ENCODE data around the gene SLC37A3.

GRCh38 chr7:140330595-140330994, 67.7 kb downstream of the SLC37A3 start:
- TF ChIP-seq CTCF (IDR thresholded peaks at IDR 0.05; ENCODE audit: insufficient read depth, low read depth, low read length): no peak
- no peak for TF ChIP-seq EZH2 (IDR thresholded peaks at IDR 0.05; ENCODE audit: insufficient read depth, low read length)
